ENCODE measurements around the gene MCAM.

Gene MCAM

GRCh38 chr11:119305556-119306372 lies 11.2 kb downstream of the MCAM start:
- no peak for DNase-seq

GRCh38 chr11:119303227-119303718 lies 13.7 kb downstream of the MCAM start:
- no peak for DNase-seq

GRCh38 chr11:119300198-119300964 lies 16.5 kb downstream of the MCAM start:
- DNase-seq, result no peak

- DNase-seq, result no peak
Measured at GRCh38 chr11:119299416-119299815, 17.5 kb downstream of the MCAM start.

- DNase-seq, result no peak
Measured at GRCh38 chr11:119298726-119299125, 18.2 kb downstream of the MCAM start.

GRCh38 chr11:119297938-119298337 lies 19.0 kb downstream of the MCAM start:
- no peak for DNase-seq

GRCh38 chr11:119295178-119295577 lies 21.8 kb downstream of the MCAM start:
- no peak for DNase-seq

GRCh38 chr11:119293461-119293860 lies 23.5 kb downstream of the MCAM start:
- DNase-seq, result no peak

GRCh38 chr11:119290894-119291497 lies 25.9 kb downstream of the MCAM start:
- DNase-seq, result no peak

GRCh38 chr11:119288219-119288618 lies 28.7 kb downstream of the MCAM start:
- no peak for DNase-seq

GRCh38 chr11:119285431-119285830 lies 31.5 kb downstream of the MCAM start:
- no peak for DNase-seq

- no peak for DNase-seq
Measured at GRCh38 chr11:119284344-119285157, 32.4 kb downstream of the MCAM start.

GRCh38 chr11:119282495-119282894 lies 34.4 kb downstream of the MCAM start:
- DNase-seq, result no peak

- DNase-seq, result no peak
Measured at GRCh38 chr11:119277660-119278059, 39.3 kb downstream of the MCAM start.

GRCh38 chr11:119273721-119274120 lies 43.2 kb downstream of the MCAM start:
- DNase-seq, result no peak

- no peak for DNase-seq
Measured at GRCh38 chr11:119267645-119268044, 49.3 kb downstream of the MCAM start.

- no peak for DNase-seq
Measured at GRCh38 chr11:119266517-119267255, 50.2 kb downstream of the MCAM start.

- DNase-seq, result no peak
Measured at GRCh38 chr11:119266063-119266462, 50.9 kb downstream of the MCAM start.

- no peak for DNase-seq
Measured at GRCh38 chr11:119263352-119263940, 53.5 kb downstream of the MCAM start.

GRCh38 chr11:119262668-119263351 lies 54.1 kb downstream of the MCAM start:
- DNase-seq, result no peak

- DNase-seq, result no peak
Measured at GRCh38 chr11:119258983-119259382, 57.9 kb downstream of the MCAM start.
